ENCODE data around the gene PBX4. TPM values are rescaled to one million over a fixed set of nuclear protein-coding genes. Genes with fewer than 3 reads are reported as not detected.

Gene PBX4
- total RNA-seq, 1 experiment from 2014 or later = not detected

GRCh38 chr19:19549804-19550464 lies 68.6 kb downstream of the PBX4 start:
- no peak overlapping the region for H3K27ac ChIP-seq (ENCODE audit: low read length)
- H3K79me2 ChIP-seq (ENCODE audit: low read length) = no peaks in the 10 kb centered on the region
- no peaks in the 10 kb centered on the region for H3K9me2 ChIP-seq (replicated peaks; ENCODE audit: insufficient read depth, low read length)
- no peak for DNase-seq
- 0 out of 2 replicates have a peak, but pooled peaks cover 6% of the 10 kb centered on the region for H4K20me1 ChIP-seq (ENCODE audit: insufficient read depth, low read depth, low read length)
- H3K4me1 ChIP-seq (ENCODE audit: low read length) = no peaks in the 10 kb centered on the region
- no peaks in the 10 kb centered on the region for H3K36me3 ChIP-seq (ENCODE audit: insufficient read depth, low read length)
- H3K9me3 ChIP-seq (ENCODE audit: low read length) = no peaks in the 10 kb centered on the region
- no peak overlapping the region for H2AFZ ChIP-seq (ENCODE audit: low read length)
- H3K4me3 ChIP-seq (ENCODE audit: low read length) = no peak overlapping the region
- no peak overlapping the region for H3K9ac ChIP-seq (ENCODE audit: low read length)
- H3K4me2 ChIP-seq (ENCODE audit: low read depth, low read length, poor library complexity, severe bottlenecking) = no peak overlapping the region
- H3K27me3 ChIP-seq (ENCODE audit: low read length) = no peaks in the 10 kb centered on the region

GRCh38 chr19:19548915-19549759 lies 69.3 kb downstream of the PBX4 start:
- Histone ChIP-seq H3K27me3 (ENCODE audit: low read length) (no peaks in the 10 kb centered on the region), H3K79me2 (ENCODE audit: low read length) (no peaks in the 10 kb centered on the region), H3K9ac (ENCODE audit: low read length) (no peak overlapping the region), H3K27ac (ENCODE audit: low read length) (no peak overlapping the region), H2AFZ (ENCODE audit: low read length) (no peak overlapping the region), H3K4me1 (ENCODE audit: low read length) (no peaks in the 10 kb centered on the region), H3K4me2 (ENCODE audit: low read depth, low read length, poor library complexity, severe bottlenecking) (no peak overlapping the region), H4K20me1 (ENCODE audit: insufficient read depth, low read depth, low read length) (0 out of 2 replicates have a peak, but pooled peaks cover 6% of the 10 kb centered on the region), H3K9me2 (replicated peaks; ENCODE audit: insufficient read depth, low read length) (no peaks in the 10 kb centered on the region), H3K9me3 (ENCODE audit: low read length) (no peaks in the 10 kb centered on the region), H3K4me3 (ENCODE audit: low read length) (no peak overlapping the region), H3K36me3 (ENCODE audit: insufficient read depth, low read length) (no peaks in the 10 kb centered on the region)
- DNase-seq = no peak

- no peaks in the 10 kb centered on the region for H3K27me3 ChIP-seq (ENCODE audit: low read length)
- no peak overlapping the region for H3K27ac ChIP-seq (ENCODE audit: low read length)
- H4K20me1 ChIP-seq (ENCODE audit: insufficient read depth, low read depth, low read length) = 0 out of 2 replicates have a peak, but pooled peaks cover 6% of the 10 kb centered on the region
- H3K9me3 ChIP-seq (ENCODE audit: low read length) = no peaks in the 10 kb centered on the region
- H3K36me3 ChIP-seq (ENCODE audit: insufficient read depth, low read length) = no peaks in the 10 kb centered on the region
- DNase-seq = no peak
- H3K4me3 ChIP-seq (ENCODE audit: low read length) = no peak overlapping the region
- no peaks in the 10 kb centered on the region for H3K4me1 ChIP-seq (ENCODE audit: low read length)
- H2AFZ ChIP-seq (ENCODE audit: low read length) = no peak overlapping the region
- no peaks in the 10 kb centered on the region for H3K9me2 ChIP-seq (replicated peaks; ENCODE audit: insufficient read depth, low read length)
- H3K4me2 ChIP-seq (ENCODE audit: low read depth, low read length, poor library complexity, severe bottlenecking) = no peak overlapping the region
- no peaks in the 10 kb centered on the region for H3K79me2 ChIP-seq (ENCODE audit: low read length)
- H3K9ac ChIP-seq (ENCODE audit: low read length) = no peak overlapping the region
Measured at GRCh38 chr19:19547674-19548336, 70.7 kb downstream of the PBX4 start.

- no peak overlapping the region for H3K4me2 ChIP-seq (ENCODE audit: low read depth, low read length, poor library complexity, severe bottlenecking)
- H3K27ac ChIP-seq (ENCODE audit: low read length) = no peak overlapping the region
- 0 out of 2 replicates have a peak, but pooled peaks cover 6% of the 10 kb centered on the region for H4K20me1 ChIP-seq (ENCODE audit: insufficient read depth, low read depth, low read length)
- H3K9ac ChIP-seq (ENCODE audit: low read length) = no peak overlapping the region
- no peaks in the 10 kb centered on the region for H3K79me2 ChIP-seq (ENCODE audit: low read length)
- H3K27me3 ChIP-seq (ENCODE audit: low read length) = no peaks in the 10 kb centered on the region
- H3K9me3 ChIP-seq (ENCODE audit: low read length) = no peaks in the 10 kb centered on the region
- no peaks in the 10 kb centered on the region for H3K36me3 ChIP-seq (ENCODE audit: insufficient read depth, low read length)
- H2AFZ ChIP-seq (ENCODE audit: low read length) = no peak overlapping the region
- H3K4me1 ChIP-seq (ENCODE audit: low read length) = no peaks in the 10 kb centered on the region
- H3K4me3 ChIP-seq (ENCODE audit: low read length) = no peak overlapping the region
- no peak for DNase-seq
- H3K9me2 ChIP-seq (replicated peaks; ENCODE audit: insufficient read depth, low read length) = no peaks in the 10 kb centered on the region
Measured at GRCh38 chr19:19546751-19547162, 71.7 kb downstream of the PBX4 start.

GRCh38 chr19:19545707-19546106 lies 72.8 kb downstream of the PBX4 start:
- no peaks in the 10 kb centered on the region for H3K27me3 ChIP-seq (ENCODE audit: low read length)
- no peak for DNase-seq
- H2AFZ ChIP-seq (ENCODE audit: low read length) = no peak overlapping the region
- no peaks in the 10 kb centered on the region for H4K20me1 ChIP-seq (ENCODE audit: insufficient read depth, low read depth, low read length)
- H3K4me3 ChIP-seq (ENCODE audit: low read length) = no peak overlapping the region
- H3K4me2 ChIP-seq (ENCODE audit: low read depth, low read length, poor library complexity, severe bottlenecking) = no peak overlapping the region
- H3K27ac ChIP-seq (ENCODE audit: low read length) = no peak overlapping the region
- H3K9ac ChIP-seq (ENCODE audit: low read length) = no peak overlapping the region
- no peaks in the 10 kb centered on the region for H3K9me2 ChIP-seq (replicated peaks; ENCODE audit: insufficient read depth, low read length)
- H3K36me3 ChIP-seq (ENCODE audit: insufficient read depth, low read length) = no peaks in the 10 kb centered on the region
- H3K9me3 ChIP-seq (ENCODE audit: low read length) = no peaks in the 10 kb centered on the region
- H3K79me2 ChIP-seq (ENCODE audit: low read length) = no peaks in the 10 kb centered on the region
- H3K4me1 ChIP-seq (ENCODE audit: low read length) = no peaks in the 10 kb centered on the region

- no peak overlapping the region for H2AFZ ChIP-seq (ENCODE audit: low read length)
- no peaks in the 10 kb centered on the region for H3K9me3 ChIP-seq (ENCODE audit: low read length)
- DNase-seq = no peak
- no peak overlapping the region for H3K27ac ChIP-seq (ENCODE audit: low read length)
- no peaks in the 10 kb centered on the region for H3K4me1 ChIP-seq (ENCODE audit: low read length)
- H3K27me3 ChIP-seq (ENCODE audit: low read length) = no peaks in the 10 kb centered on the region
- H3K9me2 ChIP-seq (replicated peaks; ENCODE audit: insufficient read depth, low read length) = no peaks in the 10 kb centered on the region
- H3K4me3 ChIP-seq (ENCODE audit: low read length) = no peak overlapping the region
- H4K20me1 ChIP-seq (ENCODE audit: insufficient read depth, low read depth, low read length) = no peaks in the 10 kb centered on the region
- no peak overlapping the region for H3K4me2 ChIP-seq (ENCODE audit: low read depth, low read length, poor library complexity, severe bottlenecking)
- H3K36me3 ChIP-seq (ENCODE audit: insufficient read depth, low read length) = no peaks in the 10 kb centered on the region
- H3K79me2 ChIP-seq (ENCODE audit: low read length) = no peaks in the 10 kb centered on the region
- H3K9ac ChIP-seq (ENCODE audit: low read length) = no peak overlapping the region
Measured at GRCh38 chr19:19544954-19545591, 73.4 kb downstream of the PBX4 start.

GRCh38 chr19:19544257-19544953 lies 74.1 kb downstream of the PBX4 start:
- Histone ChIP-seq H3K4me3 (ENCODE audit: low read length) (no peak overlapping the region), H3K36me3 (ENCODE audit: insufficient read depth, low read length) (no peaks in the 10 kb centered on the region), H3K27ac (ENCODE audit: low read length) (no peak overlapping the region), H3K4me2 (ENCODE audit: low read depth, low read length, poor library complexity, severe bottlenecking) (no peak overlapping the region), H3K9me3 (ENCODE audit: low read length) (no peaks in the 10 kb centered on the region), H3K79me2 (ENCODE audit: low read length) (no peaks in the 10 kb centered on the region), H3K27me3 (ENCODE audit: low read length) (no peaks in the 10 kb centered on the region), H4K20me1 (ENCODE audit: insufficient read depth, low read depth, low read length) (no peaks in the 10 kb centered on the region), H3K4me1 (ENCODE audit: low read length) (no peaks in the 10 kb centered on the region), H2AFZ (ENCODE audit: low read length) (no peak overlapping the region), H3K9me2 (replicated peaks; ENCODE audit: insufficient read depth, low read length) (no peaks in the 10 kb centered on the region), H3K9ac (ENCODE audit: low read length) (no peak overlapping the region)
- no peak for DNase-seq
